GM06990 (cell line): ENCODE data around the gene ERC2.

Source experiments
- DNase-seq: peaks from one replicate; pipeline ENCODE4 v3.0.0-alpha.2; 2011; ENCODE audit not compliant: insufficient read length; ENCODE audit errors: extremely low read depth
- H3K27me3 ChIP-seq: replicated peaks from 2 replicates; pipeline ENCODE4 v1.6.0; 2011; ENCODE audit warnings: low read length; ENCODE audit not compliant: control insufficient read depth, insufficient read depth
- H3K36me3 ChIP-seq: 2 replicates; pipeline ENCODE4 v1.5.1; 2011; ENCODE audit warnings: low read length; ENCODE audit not compliant: control insufficient read depth, insufficient read depth
- H3K4me3 ChIP-seq: replicated peaks from 2 replicates; pipeline ENCODE4 v1.5.1; 2011; ENCODE audit warnings: low read depth, mild to moderate bottlenecking, control low read depth, low read length
- CTCF ChIP-seq: IDR thresholded peaks from 2 replicates; pipeline ENCODE4 v1.5.1; 2011; ENCODE audit warnings: low read length, control low read depth, mild to moderate bottlenecking, inconsistent platforms; ENCODE audit not compliant: insufficient read depth, poor library complexity, severe bottlenecking

ERC2 gene

GRCh38 chr3:56136514-56136913, 331.8 kb downstream of the ERC2 start:
- Histone ChIP-seq H3K27me3 (no peaks in the 10 kb centered on the region), H3K4me3 (no peak overlapping the region), H3K36me3 (no peaks in the 10 kb centered on the region)
- no peak for TF ChIP-seq CTCF
- no peak for DNase-seq

- TF ChIP-seq CTCF = no peak
- Histone ChIP-seq H3K36me3 (no peaks in the 10 kb centered on the region), H3K27me3 (no peaks in the 10 kb centered on the region), H3K4me3 (no peak overlapping the region)
- DNase-seq = no peak
These were observed 332.3 kb downstream of the ERC2 start for GRCh38 chr3:56135941-56136340.

GRCh38 chr3:56133423-56133822, 334.8 kb downstream of the ERC2 start:
- Histone ChIP-seq H3K4me3 (no peak overlapping the region), H3K36me3 (no peaks in the 10 kb centered on the region), H3K27me3 (no peaks in the 10 kb centered on the region)
- DNase-seq = no peak
- TF ChIP-seq CTCF = no peak

GRCh38 chr3:56132762-56133161, 335.5 kb downstream of the ERC2 start:
- TF ChIP-seq CTCF = no peak
- no peak for DNase-seq
- no peaks in the 10 kb centered on the region for H3K27me3 ChIP-seq
- H3K36me3 ChIP-seq = no peaks in the 10 kb centered on the region
- H3K4me3 ChIP-seq = no peak overlapping the region

- TF ChIP-seq CTCF = no peak
These were observed 336.2 kb downstream of the ERC2 start for GRCh38 chr3:56131974-56132590.

GRCh38 chr3:56130036-56130435, 338.2 kb downstream of the ERC2 start:
- DNase-seq = no peak
- no peaks in the 10 kb centered on the region for H3K27me3 ChIP-seq
- H3K36me3 ChIP-seq = no peaks in the 10 kb centered on the region
- TF ChIP-seq CTCF = no peak
- H3K4me3 ChIP-seq = no peak overlapping the region

More at GRCh38 chr3:56131974-56132590, 336.2 kb downstream of the ERC2 start:
- no peaks in the 10 kb centered on the region for H3K36me3 ChIP-seq
- no peaks in the 10 kb centered on the region for H3K27me3 ChIP-seq
- H3K4me3 ChIP-seq = no peak overlapping the region
- DNase-seq = no peak
